Thoracic aorta (tissue), 2 donors: Measurements from ENCODE around the gene ADGRF1. TPM values are rescaled to one million over a fixed set of nuclear protein-coding genes. Genes with fewer than 3 reads are reported as not detected.

Source experiments
- ATAC-seq: fragments of 150-250 bp; one replicate; pipeline ENCODE4 v1.8.0; 2017; ENCODE audit warnings: low read depth; ENCODE audit not compliant: insufficient number of reproducible peaks, low FRiP score
- DNase-seq: peaks from one replicate; pipeline ENCODE4 v3.0.0-alpha.2; 2020; ENCODE audit warnings: low spot score
- H3K27ac ChIP-seq, 2 donors: fragments of 200-600 bp; sonication (generic); 1 replicate in 1 of 2; 2 replicates in 1 of 2; pipeline ENCODE4 v1.5.1; 2016; ENCODE audit warnings: mild to moderate bottlenecking in 2 of 2, moderate library complexity in 2 of 2
- H3K27me3 ChIP-seq: fragments of 200-600 bp; sonication (generic); replicated peaks from 2 replicates; pipeline ENCODE4 v1.6.0; 2016; ENCODE audit warnings: mild to moderate bottlenecking; ENCODE audit not compliant: insufficient read depth
- H3K36me3 ChIP-seq: fragments of 200-600 bp; sonication (generic); one replicate; pipeline ENCODE4 v1.5.1; 2016
- H3K4me1 ChIP-seq, 2 donors: fragments of 200-600 bp; sonication (generic); 1 replicate in 1 of 2; 2 replicates in 1 of 2; pipeline versions ENCODE4 v1.5.1 to v1.6.0; 2016; ENCODE audit warnings: low read depth in 2 of 2, mild to moderate bottlenecking in 1 of 2; ENCODE audit not compliant: control insufficient read depth in 1 of 2
- H3K4me3 ChIP-seq: fragments of 200-600 bp; sonication (generic); 2 replicates; pipeline ENCODE4 v1.5.1; 2016; ENCODE audit warnings: mild to moderate bottlenecking
- H3K9me3 ChIP-seq: fragments of 200-600 bp; sonication (generic); 2 replicates; pipeline ENCODE4 v1.5.1; 2016
- CTCF ChIP-seq: fragments of 200-600 bp; sonication (generic); IDR thresholded peaks from one replicate; pipeline ENCODE4 v1.5.1; 2019; ENCODE audit warnings: antibody characterized with exemption
- total RNA-seq, 2 donors: library from RNA; depleted of rRNA; stranded (reverse); fragments of >200 nt; gene quantifications; one replicate each; pipeline versions ENCODE4 v1.1.0 to v1.2.3, GENCODE V29; 2016

ADGRF1 gene
- total RNA-seq, 2 donors from 2014 or later = not detected

- DNase-seq (no peak), ATAC-seq (no peak)
- H3K27me3 ChIP-seq = no peaks in the 10 kb centered on the region
- H3K27ac ChIP-seq = no peak overlapping the region
- TF ChIP-seq CTCF = no peak
- no peaks in the 10 kb centered on the region for H3K9me3 ChIP-seq
- H3K4me1 ChIP-seq = no peaks in the 10 kb centered on the region
- no peaks in the 10 kb centered on the region for H3K36me3 ChIP-seq
- no peak overlapping the region for H3K4me3 ChIP-seq
Measured at GRCh38 chr6:47075741-47076421, 33.7 kb upstream of the ADGRF1 start.

DNA sequence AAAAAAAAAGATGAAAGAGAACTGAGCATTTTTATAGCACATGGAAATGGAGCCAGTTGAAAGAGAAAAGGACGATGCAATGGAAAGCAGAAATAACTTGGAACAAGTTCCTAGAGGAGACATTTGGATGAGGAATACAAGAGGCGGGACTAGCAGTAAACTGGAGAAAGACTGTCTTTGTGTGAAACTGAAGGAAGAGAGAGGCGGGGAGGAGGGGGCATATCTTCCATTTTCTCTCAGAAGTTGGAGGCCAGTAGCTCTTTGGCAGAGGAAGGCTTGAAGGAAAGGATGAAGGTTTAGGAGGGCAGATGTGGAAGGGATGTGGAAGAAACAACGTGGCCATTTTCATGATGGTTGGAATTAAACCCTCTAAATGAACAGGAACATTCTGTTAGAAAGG lies 33.0 kb upstream of the ADGRF1 start:
- H3K4me3 ChIP-seq = no peak overlapping the region
- no peaks in the 10 kb centered on the region for H3K9me3 ChIP-seq
- no peak for TF ChIP-seq CTCF
- DNase-seq (no peak), ATAC-seq (no peak)
- H3K27ac ChIP-seq = no peak overlapping the region
- H3K36me3 ChIP-seq = no peaks in the 10 kb centered on the region
- H3K4me1 ChIP-seq = no peaks in the 10 kb centered on the region
- no peaks in the 10 kb centered on the region for H3K27me3 ChIP-seq

DNA sequence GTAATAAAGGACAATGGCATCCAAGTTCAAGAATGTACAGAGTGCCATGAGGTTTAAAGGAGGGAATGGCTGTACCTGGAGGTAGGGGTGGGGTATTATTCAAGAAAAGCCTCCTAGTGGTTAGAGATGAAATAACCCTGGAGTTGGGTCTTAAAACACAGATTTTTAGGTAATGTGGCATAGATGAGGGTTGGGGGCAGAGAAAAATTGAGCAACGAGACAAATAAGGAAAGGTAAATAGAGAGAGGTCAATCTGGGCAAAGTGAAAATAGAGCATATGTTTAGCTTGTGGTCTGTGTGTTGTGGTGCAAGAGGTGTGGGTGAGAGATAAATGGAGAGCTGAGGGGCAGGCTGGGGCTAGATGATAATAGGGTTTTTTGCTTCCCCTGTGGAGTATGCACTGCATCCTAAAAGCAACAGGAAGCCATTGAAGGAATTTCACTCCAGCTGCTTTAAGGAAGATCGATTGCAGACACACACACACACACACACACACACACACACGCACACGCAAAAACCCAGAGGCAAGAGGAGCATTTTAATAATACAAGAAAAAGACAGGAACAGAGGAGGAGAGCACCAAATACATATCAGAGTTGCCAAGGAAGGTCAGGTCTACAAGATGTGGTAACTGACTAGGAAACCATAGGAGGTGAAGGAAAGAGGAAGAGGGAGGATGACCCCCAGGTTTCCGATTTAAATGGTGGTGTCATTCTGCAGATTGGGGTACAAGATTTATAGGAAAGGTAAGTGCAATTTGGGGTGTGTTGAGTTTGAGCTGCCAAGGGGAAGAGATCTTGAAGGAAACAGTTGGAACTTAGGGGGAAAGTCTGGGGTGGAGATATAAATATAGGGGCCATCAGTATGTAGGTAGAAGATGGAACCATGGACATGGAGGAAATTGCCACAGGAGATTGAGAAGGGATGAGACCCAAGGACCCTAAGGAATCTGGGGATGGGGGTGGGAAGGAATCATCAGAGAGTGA lies 31.3 kb upstream of the ADGRF1 start:
- H3K9me3 ChIP-seq = no peaks in the 10 kb centered on the region
- no peak for ATAC-seq

DNA sequence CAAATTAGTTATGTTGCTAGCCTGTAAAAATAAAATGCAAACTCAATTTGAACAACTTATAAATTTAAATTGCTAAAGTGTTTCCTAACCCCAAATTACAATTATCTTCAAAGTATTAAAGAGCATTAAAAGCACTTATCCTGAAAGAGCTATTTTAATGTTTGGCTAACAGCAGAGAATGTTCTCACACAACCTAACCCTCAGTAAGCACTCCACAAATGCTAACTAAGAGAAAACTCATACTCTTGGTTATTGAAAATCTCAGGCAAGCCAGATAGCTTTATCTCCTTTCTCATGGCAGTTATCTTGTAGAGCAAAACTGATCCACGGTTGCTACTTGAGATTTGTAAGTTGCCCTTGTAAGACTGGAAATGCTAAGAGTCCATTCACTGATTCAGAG lies 30.5 kb upstream of the ADGRF1 start:
- ATAC-seq (no peak), DNase-seq (no peak)
- no peak overlapping the region for H3K4me3 ChIP-seq
- H3K27me3 ChIP-seq = no peaks in the 10 kb centered on the region
- H3K36me3 ChIP-seq = no peaks in the 10 kb centered on the region
- no peaks in the 10 kb centered on the region for H3K9me3 ChIP-seq
- H3K4me1 ChIP-seq = no peaks in the 10 kb centered on the region
- TF ChIP-seq CTCF = no peak
- H3K27ac ChIP-seq = no peak overlapping the region

More for the DNA sequence above, 31.3 kb upstream of the ADGRF1 start:
- Histone ChIP-seq H3K27me3 (no peaks in the 10 kb centered on the region), H3K36me3 (no peaks in the 10 kb centered on the region), H3K4me1 (no peaks in the 10 kb centered on the region), H3K4me3 (no peak overlapping the region), H3K27ac (no peak overlapping the region)
- no peak for DNase-seq
- TF ChIP-seq CTCF = no peak

GRCh38 chr6:47071681-47072080 lies 29.5 kb upstream of the ADGRF1 start:
- ATAC-seq = no peak

More at GRCh38 chr6:47071681-47072080, 29.5 kb upstream of the ADGRF1 start:
- H3K36me3 ChIP-seq = no peaks in the 10 kb centered on the region
- H3K27me3 ChIP-seq = no peaks in the 10 kb centered on the region
- H3K27ac ChIP-seq = no peak overlapping the region
- H3K4me1 ChIP-seq = no peaks in the 10 kb centered on the region
- no peaks in the 10 kb centered on the region for H3K9me3 ChIP-seq
- TF ChIP-seq CTCF = no peak
- no peak overlapping the region for H3K4me3 ChIP-seq
- DNase-seq = no peak
